Right lobe of liver (tissue), 6 donors: ENCODE measurements around the gene RBM19. TPM values are rescaled to one million over a fixed set of nuclear protein-coding genes. Genes with fewer than 3 reads are reported as not detected.

Experiments
- ATAC-seq, 4 donors: fragments of 200-7000 bp; cut with Tn5 transposase; one replicate each; pipeline ENCODE4 v1.9.1; 2020; ENCODE audit warnings: mild to moderate bottlenecking in 4 of 4, moderate library complexity in 4 of 4
- DNase-seq, 3 donors: peaks; one replicate each; pipeline ENCODE4 v3.0.0-alpha.2; 2020
- H3K27ac ChIP-seq, 3 donors: fragments of 200-600 bp; one replicate each; pipeline ENCODE4 v1.8.0; 2022
- H3K27me3 ChIP-seq, 2 donors: fragments of 200-600 bp; one replicate each; pipeline ENCODE4 v1.8.0; 2022
- H3K36me3 ChIP-seq, 4 donors: fragments of 200-600 bp; sonication (generic) in 1 of 4; one replicate each; pipeline versions ENCODE4 v1.5.1 to v1.8.0; 2017 to 2022; ENCODE audit warnings: control low read depth in 1 of 4
- H3K4me1 ChIP-seq, 4 donors: fragments of 200-600 bp; sonication (generic) in 1 of 4; one replicate each; pipeline versions ENCODE4 v1.5.1 to v1.8.0; 2017 to 2022; ENCODE audit warnings: control low read depth in 1 of 4
- H3K4me3 ChIP-seq, 3 donors: fragments of 200-600 bp; one replicate each; pipeline ENCODE4 v1.8.0; 2022
- H3K9me3 ChIP-seq, 4 donors: fragments of 200-600 bp; sonication (generic) in 1 of 4; one replicate each; pipeline versions ENCODE4 v1.5.1 to v1.8.0; 2017 to 2022; ENCODE audit warnings: control low read depth in 1 of 4
- POLR2A ChIP-seq: fragments of 450-650 bp; IDR thresholded peaks from one replicate; pipeline ENCODE4 v1.6.1; 2017; ENCODE audit warnings: antibody characterized with exemption, mild to moderate bottlenecking
- WGBS: methylation state at CpG from one replicate; pipeline ENCODE4 v1.1.6; 2018; ENCODE audit warnings: low coverage, low lambda C conversion rate; ENCODE audit not compliant: insufficient coverage; ENCODE audit errors: missing lambda C conversion rate; 5-methylcytosine and 5-hydroxymethylcytosine counted together
- intact Hi-C, 2 donors: fragments of 100-400 bp; cut with DNase I; formaldehyde crosslinking; loops; one replicate each; pipeline versions ENCODE4 v1.11.2 to v1.14.1; 2022
- total RNA-seq, 6 experiments: library from RNA; depleted of rRNA in 2 of 6; stranded (reverse); fragments of >200 nt in 2 of 6; fragmentation: NEBNext Ultra II Directional in 3 of 6; extraction: Animal tissue kit (Norgen Biotek cat#: 25700) in 3 of 6; gene quantifications; one replicate each; pipeline versions ENCODE4 v1.1.0 to v1.2.4, GENCODE V29; 2016 to 2023
- TF ChIP-seq, protein P1 (sequence below), 4 donors: fragments of 200-600 bp in 3 of 4; fragments of 450-650 bp in 1 of 4; IDR thresholded peaks; one replicate each; pipeline versions ENCODE4 v1.5.1 to v1.8.0; 2016 to 2022; ENCODE audit warnings: antibody characterized with exemption in 4 of 4, mild to moderate bottlenecking in 2 of 4
- donor health status: DM: no; HTN: yes; CAD: no.
- donor health status: DM: no; HTN: no; CAD: no.
- donor health status: DM: no; HTN: no; CAD: no.
- donor health status: DM: no; HTN: yes; CAD: no.
- donor health status: DM: no; HTN: yes; CAD: no.

The RBM19 gene
- total RNA-seq, 6 experiments from 2014 or later, result 11.3 to 17.2 (median 14.2) TPM

DNA sequence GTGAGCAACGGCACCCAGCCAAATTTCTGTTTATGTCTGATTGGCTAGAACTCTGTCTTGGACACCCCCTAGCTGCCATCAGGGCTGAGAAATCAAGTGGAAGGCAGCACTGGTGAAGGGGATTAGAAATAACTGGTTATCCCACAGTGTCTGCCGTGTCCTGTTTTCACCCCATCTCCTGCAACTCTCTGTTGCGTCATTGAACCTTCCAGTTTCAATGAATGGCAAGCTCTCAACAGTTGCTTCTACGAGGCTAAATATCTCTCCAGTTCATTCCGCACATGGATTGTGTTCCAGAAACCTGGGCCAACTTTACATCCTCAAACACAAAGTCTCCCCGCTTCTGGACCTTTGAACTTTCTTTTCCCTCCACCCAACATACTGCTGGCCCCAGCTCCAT is 173.7 kb downstream of the RBM19 start:
- Histone ChIP-seq H3K4me3 (no peak overlapping the region), H3K9me3 (no peaks in the 10 kb centered on the region), H3K36me3 (no peaks in the 10 kb centered on the region), H3K4me1 (no peaks in the 10 kb centered on the region), H3K27ac (no peak overlapping the region), H3K27me3 (no peaks in the 10 kb centered on the region)
- 64% methylated on average over 6 of the region's 6 CpGs for WGBS
- no peak for ATAC-seq
- intact Hi-C loops, result no loop called here
- TF ChIP-seq, protein P1, sequence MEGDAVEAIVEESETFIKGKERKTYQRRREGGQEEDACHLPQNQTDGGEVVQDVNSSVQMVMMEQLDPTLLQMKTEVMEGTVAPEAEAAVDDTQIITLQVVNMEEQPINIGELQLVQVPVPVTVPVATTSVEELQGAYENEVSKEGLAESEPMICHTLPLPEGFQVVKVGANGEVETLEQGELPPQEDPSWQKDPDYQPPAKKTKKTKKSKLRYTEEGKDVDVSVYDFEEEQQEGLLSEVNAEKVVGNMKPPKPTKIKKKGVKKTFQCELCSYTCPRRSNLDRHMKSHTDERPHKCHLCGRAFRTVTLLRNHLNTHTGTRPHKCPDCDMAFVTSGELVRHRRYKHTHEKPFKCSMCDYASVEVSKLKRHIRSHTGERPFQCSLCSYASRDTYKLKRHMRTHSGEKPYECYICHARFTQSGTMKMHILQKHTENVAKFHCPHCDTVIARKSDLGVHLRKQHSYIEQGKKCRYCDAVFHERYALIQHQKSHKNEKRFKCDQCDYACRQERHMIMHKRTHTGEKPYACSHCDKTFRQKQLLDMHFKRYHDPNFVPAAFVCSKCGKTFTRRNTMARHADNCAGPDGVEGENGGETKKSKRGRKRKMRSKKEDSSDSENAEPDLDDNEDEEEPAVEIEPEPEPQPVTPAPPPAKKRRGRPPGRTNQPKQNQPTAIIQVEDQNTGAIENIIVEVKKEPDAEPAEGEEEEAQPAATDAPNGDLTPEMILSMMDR (IDR thresholded peaks at IDR 0.05), result no peak
- TF ChIP-seq POLR2A, result no peak
- DNase-seq, result no peak

DNA sequence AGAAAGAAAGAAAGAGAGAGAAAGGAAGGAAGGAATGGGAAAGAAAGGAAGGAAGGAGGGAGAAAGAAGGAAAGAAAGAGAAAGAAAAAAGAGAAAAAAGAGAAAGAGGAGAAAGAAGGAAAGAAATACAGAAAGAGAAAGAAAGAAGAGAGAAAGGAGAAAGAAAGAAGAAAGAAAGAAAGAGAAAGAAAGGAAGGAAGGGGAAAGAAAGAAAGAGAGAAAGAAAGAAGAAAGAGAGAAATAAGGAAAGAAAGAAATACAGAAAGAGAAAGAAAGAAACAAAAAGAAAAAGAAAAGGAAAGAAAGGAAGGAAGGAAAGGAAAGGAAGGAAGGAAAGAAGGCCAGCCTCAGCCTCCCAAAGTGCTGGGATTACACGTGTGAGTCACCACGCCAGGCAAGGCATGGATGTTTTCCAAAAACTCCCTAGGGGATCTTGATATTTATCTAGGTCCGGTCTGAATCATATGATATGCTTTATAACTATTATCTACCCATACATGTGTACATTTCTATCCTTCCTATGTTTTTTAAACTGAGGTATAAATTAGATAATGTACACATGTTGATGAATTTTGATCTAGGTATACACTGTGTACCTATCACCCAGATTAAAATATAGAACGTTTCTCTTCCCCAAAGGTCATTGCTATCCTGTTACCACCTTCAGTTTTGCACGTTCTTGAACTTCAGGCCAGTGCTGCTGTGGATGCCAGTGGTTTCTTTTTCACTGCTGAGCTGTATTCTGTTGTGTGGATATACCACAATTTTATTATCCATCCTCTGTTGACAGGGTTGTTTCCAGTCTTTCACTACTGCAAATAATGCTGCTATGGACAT is 177.9 kb downstream of the RBM19 start:
- Histone ChIP-seq H3K4me1 (no peaks in the 10 kb centered on the region), H3K9me3 (no peaks in the 10 kb centered on the region), H3K27ac (no peak overlapping the region), H3K4me3 (no peak overlapping the region), H3K36me3 (no peaks in the 10 kb centered on the region), H3K27me3 (no peaks in the 10 kb centered on the region)
- WGBS, result 49% methylated on average over 5 of the region's 5 CpGs
- ATAC-seq, result no peak
- intact Hi-C loops, result no loop called here
- TF ChIP-seq, protein P1 (IDR thresholded peaks at IDR 0.05), result no peak
- no peak for TF ChIP-seq POLR2A
- DNase-seq, result no peak

- H3K9me3 ChIP-seq, result no peaks in the 10 kb centered on the region
- ATAC-seq (no peak), DNase-seq (no peak)
- H3K4me1 ChIP-seq, result no peaks in the 10 kb centered on the region
- no peak overlapping the region for H3K4me3 ChIP-seq
- H3K27me3 ChIP-seq, result no peaks in the 10 kb centered on the region
- H3K27ac ChIP-seq, result no peak overlapping the region
- TF ChIP-seq POLR2A, result no peak
- TF ChIP-seq, protein P1 (IDR thresholded peaks at IDR 0.05), result no peak
- H3K36me3 ChIP-seq, result no peaks in the 10 kb centered on the region
- intact Hi-C loops, result no loop called here
- whole genome bisulfite sequencing, result 67% methylated on average over 1 of the region's 2 CpGs
These were observed 180.0 kb downstream of the RBM19 start for GRCh38 chr12:113786107-113786506.

DNA sequence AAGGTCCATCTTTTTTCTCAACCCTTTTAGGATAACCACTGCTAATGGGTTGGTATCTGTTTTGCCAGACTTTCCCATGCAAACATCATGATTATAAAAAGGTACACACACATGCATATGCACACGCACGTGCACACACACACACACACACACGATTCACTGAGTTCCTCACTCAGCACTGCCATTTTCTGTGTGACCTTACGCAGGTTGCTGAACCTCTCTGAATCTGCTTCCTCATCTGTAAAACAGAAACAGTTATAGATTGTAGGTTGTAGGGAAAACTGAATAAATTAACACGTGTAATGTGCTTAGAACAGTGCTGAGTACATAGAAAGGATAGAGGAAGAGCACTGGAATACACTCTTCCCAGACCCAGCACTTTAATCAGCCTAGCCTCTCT is 182.3 kb downstream of the RBM19 start:
- no peak for ATAC-seq
- intact Hi-C loops, result no loop called here
- 75% methylated on average over 5 of the region's 5 CpGs for WGBS

More for the DNA sequence above, 182.3 kb downstream of the RBM19 start:
- no peaks in the 10 kb centered on the region for H3K4me1 ChIP-seq
- no peak for DNase-seq
- H3K27me3 ChIP-seq, result no peaks in the 10 kb centered on the region
- H3K9me3 ChIP-seq, result no peaks in the 10 kb centered on the region
- no peaks in the 10 kb centered on the region for H3K36me3 ChIP-seq
- TF ChIP-seq, protein P1 (IDR thresholded peaks at IDR 0.05), result no peak
- TF ChIP-seq POLR2A, result no peak
- no peak overlapping the region for H3K4me3 ChIP-seq
- no peak overlapping the region for H3K27ac ChIP-seq
